ENCODE data around the gene OR52N1. TPM values are rescaled to one million over a fixed set of nuclear protein-coding genes. Genes with fewer than 3 reads are reported as not detected.
A peak's percentile ranks its signal among the peaks of the same experiment; 100 is the strongest.

Gene OR52N1
- total and polyA plus RNA-seq, 2 of the 8 experiments (the other 6 are each of a cell fraction or from before 2014, with no cell fraction given), result 0.09 TPM; not detected in 1

GRCh38 chr11:5808500-5809121, 17.5 kb upstream of the OR52N1 start, which contains the start of gene OR52N2 (continued):
- no peak for TF ChIP-seq FOSL1 (IDR thresholded peaks at IDR 0.05; ENCODE audit: insufficient read depth, low read depth, low read length)
- no peak for TF ChIP-seq SP2 (IDR thresholded peaks at IDR 0.05; ENCODE audit: low read length)
- TF ChIP-seq SP4 (IDR thresholded peaks at IDR 0.05; ENCODE audit: low read length), result no peak
- TF ChIP-seq CBX8 (IDR thresholded peaks at IDR 0.05; ENCODE audit: borderline replicate concordance, low read depth, low read length), result no peak
- TF ChIP-seq KDM5A (IDR thresholded peaks at IDR 0.05; ENCODE audit: low read length), result peak; percentile 95
- peak; percentile 44; the same call in 1 of the 2 replicates for TF ChIP-seq PHF8 (conservative IDR thresholded peaks at IDR 0.05; ENCODE audit: low read depth, low read length)
- peak; percentile 35 for TF ChIP-seq TAF7 (optimal IDR thresholded peaks at IDR 0.05; ENCODE audit: borderline replicate concordance, low read depth, low read length)
- no peak for TF ChIP-seq CHD1 (IDR thresholded peaks at IDR 0.05; ENCODE audit: low read depth, low read length)
- TF ChIP-seq CREB1 (IDR thresholded peaks at IDR 0.05), result peak; percentile 82
- no peak for TF ChIP-seq TEAD4 (IDR thresholded peaks at IDR 0.05; ENCODE audit: low read depth, low read length)
- no peak for TF ChIP-seq TBP (IDR thresholded peaks at IDR 0.05; ENCODE audit: low read depth, low read length)
- TF ChIP-seq, protein P1, sequence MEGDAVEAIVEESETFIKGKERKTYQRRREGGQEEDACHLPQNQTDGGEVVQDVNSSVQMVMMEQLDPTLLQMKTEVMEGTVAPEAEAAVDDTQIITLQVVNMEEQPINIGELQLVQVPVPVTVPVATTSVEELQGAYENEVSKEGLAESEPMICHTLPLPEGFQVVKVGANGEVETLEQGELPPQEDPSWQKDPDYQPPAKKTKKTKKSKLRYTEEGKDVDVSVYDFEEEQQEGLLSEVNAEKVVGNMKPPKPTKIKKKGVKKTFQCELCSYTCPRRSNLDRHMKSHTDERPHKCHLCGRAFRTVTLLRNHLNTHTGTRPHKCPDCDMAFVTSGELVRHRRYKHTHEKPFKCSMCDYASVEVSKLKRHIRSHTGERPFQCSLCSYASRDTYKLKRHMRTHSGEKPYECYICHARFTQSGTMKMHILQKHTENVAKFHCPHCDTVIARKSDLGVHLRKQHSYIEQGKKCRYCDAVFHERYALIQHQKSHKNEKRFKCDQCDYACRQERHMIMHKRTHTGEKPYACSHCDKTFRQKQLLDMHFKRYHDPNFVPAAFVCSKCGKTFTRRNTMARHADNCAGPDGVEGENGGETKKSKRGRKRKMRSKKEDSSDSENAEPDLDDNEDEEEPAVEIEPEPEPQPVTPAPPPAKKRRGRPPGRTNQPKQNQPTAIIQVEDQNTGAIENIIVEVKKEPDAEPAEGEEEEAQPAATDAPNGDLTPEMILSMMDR (IDR thresholded peaks at IDR 0.05; ENCODE audit: control extremely low read depth in 1 of 3, insufficient read depth in 1 of 3, low read depth in 1 of 3, low read length in 3 of 3), result peak; percentile 71 to 93 (median 76)
- peak; percentile 76 for TF ChIP-seq ASH2L (IDR thresholded peaks at IDR 0.05; ENCODE audit: low read length)
